GM19239 (cell line): ENCODE data around the gene AFAP1.

ENCODE experiments used
- DNase-seq: peaks from one replicate; pipeline ENCODE4 v3.0.0; 2011; ENCODE audit warnings: low spot score; ENCODE audit not compliant: insufficient read length
- FAIRE-seq: peaks from 2 replicates; lab custom pipeline; 2011; peaks lifted over from hg19 to GRCh38; lab: Jason Lieb, UNC

AFAP1 gene

DNA sequence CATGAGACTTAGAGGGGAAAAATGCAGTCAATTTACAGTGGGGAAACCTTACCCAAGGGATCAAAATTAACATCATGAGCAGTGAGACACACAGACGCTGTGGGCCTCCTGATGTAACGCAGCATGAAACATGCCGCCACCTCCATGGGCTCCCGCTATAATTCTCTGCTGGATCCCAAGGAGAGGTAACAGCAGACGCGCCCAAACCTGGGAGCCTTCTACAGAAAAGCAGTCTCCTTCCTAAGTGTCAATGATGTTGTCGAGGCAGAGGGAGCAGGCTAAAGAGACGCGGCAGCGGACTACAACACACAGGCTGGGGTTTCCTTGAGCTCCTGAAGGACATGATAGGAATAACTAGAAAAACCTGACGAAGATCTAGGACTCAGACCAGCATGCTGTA lies 142.3 kb downstream of the AFAP1 start:
- no peak for DNase-seq
- FAIRE-seq = no peak

GRCh38 chr4:7795983-7796382 lies 143.7 kb downstream of the AFAP1 start:
- DNase-seq (no peak), FAIRE-seq (no peak)

- FAIRE-seq (no peak), DNase-seq (no peak)
These were observed 146.5 kb downstream of the AFAP1 start for GRCh38 chr4:7793186-7793585.

- DNase-seq = no peak
- no peak for FAIRE-seq
These were observed 147.0 kb downstream of the AFAP1 start for GRCh38 chr4:7792616-7793015.

- FAIRE-seq (no peak), DNase-seq (no peak)
These were observed 148.7 kb downstream of the AFAP1 start for GRCh38 chr4:7790999-7791398.

- DNase-seq (no peak), FAIRE-seq (no peak)
These were observed 149.6 kb downstream of the AFAP1 start for GRCh38 chr4:7790023-7790422.

GRCh38 chr4:7788694-7789425 lies 150.8 kb downstream of the AFAP1 start:
- no peak for DNase-seq

GRCh38 chr4:7788193-7788592 lies 151.5 kb downstream of the AFAP1 start:
- no peak for FAIRE-seq
- no peak for DNase-seq

More at GRCh38 chr4:7788694-7789425, 150.8 kb downstream of the AFAP1 start:
- no peak for FAIRE-seq

DNA sequence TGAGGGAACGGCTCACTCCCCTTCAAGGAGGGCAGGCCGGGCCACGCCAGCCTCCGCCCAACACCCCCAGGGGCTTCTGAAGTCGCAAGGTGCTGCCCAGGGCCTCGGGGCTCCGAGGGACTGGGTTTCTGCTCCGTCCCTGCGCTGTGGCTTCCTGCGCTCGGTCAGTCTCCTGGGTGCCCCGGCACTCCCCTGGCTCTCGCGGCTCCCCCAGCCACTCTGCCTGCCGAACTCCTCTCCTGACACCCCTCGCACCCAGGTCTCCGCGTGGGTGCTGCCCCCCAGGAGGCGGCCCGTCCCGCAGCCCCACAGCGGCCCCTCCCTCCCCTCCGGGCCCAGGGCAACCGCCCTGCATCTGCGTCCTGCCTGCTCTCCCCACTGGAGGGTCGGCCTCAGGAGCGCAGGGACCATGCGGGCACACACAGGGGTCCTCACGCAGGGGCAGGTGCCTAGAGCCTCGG lies 151.9 kb downstream of the AFAP1 start:
- DNase-seq (no peak), FAIRE-seq (no peak)

GRCh38 chr4:7787067-7787466 lies 152.6 kb downstream of the AFAP1 start:
- DNase-seq (no peak), FAIRE-seq (no peak)

GRCh38 chr4:7786517-7786916 lies 153.1 kb downstream of the AFAP1 start:
- FAIRE-seq = no peak
- no peak for DNase-seq

GRCh38 chr4:7786040-7786439 lies 153.6 kb downstream of the AFAP1 start:
- DNase-seq = no peak
- no peak for FAIRE-seq

GRCh38 chr4:7785017-7785416 lies 154.6 kb downstream of the AFAP1 start:
- FAIRE-seq (no peak), DNase-seq (no peak)

GRCh38 chr4:7784131-7784870 lies 155.4 kb downstream of the AFAP1 start:
- DNase-seq = no peak
- FAIRE-seq = no peak

GRCh38 chr4:7783541-7783940 lies 156.1 kb downstream of the AFAP1 start:
- FAIRE-seq = no peak
- no peak for DNase-seq

- DNase-seq (no peak), FAIRE-seq (no peak)
These were observed 156.9 kb downstream of the AFAP1 start for GRCh38 chr4:7782783-7783182.

GRCh38 chr4:7781993-7782392 lies 157.7 kb downstream of the AFAP1 start:
- DNase-seq (no peak), FAIRE-seq (no peak)

GRCh38 chr4:7781366-7781765 lies 158.3 kb downstream of the AFAP1 start:
- FAIRE-seq = no peak
- no peak for DNase-seq

DNA sequence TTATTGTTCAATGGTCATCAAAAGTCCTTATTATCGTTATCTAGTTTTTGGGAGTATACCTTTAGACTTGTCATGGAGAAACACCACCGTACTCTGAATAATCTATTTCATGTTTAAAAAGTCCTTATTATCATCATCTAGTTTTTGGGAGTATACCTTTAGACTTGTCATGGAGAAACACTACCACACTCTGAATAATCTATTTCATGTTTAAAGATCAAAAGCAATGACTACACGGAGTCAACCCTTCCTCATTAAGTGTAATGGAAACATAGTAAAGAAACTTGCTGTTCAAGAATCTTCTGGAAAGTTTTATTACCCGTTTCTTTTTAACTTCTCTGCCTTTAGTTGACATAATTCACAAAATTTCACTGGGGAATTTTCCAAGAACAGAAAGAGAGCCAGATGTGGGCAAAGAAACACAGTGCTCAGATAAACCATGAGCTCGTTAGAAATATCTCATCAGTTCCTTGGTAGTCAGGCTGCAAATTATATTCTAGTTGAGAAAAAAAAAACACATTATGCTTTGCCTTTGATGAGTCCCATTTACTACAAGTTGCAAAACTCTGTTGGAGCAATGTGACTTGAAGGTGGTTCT lies 158.8 kb downstream of the AFAP1 start:
- FAIRE-seq (no peak), DNase-seq (no peak)

DNA sequence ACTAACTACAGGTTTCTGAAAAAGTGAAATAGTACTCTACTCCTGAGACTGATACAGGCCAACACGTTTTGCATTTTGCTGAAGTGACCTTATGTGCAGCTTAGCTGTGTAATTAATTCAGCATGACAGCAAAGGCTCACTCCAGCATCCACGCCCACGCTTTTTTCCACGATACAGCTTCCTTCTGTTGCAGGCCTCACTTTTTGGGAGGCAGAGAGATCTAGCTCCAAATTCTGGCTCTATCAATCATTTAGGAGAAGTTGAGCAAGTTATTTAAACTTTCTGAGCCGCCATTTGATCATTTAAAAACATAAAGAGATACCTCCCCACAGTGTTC lies 160.3 kb downstream of the AFAP1 start:
- DNase-seq (no peak), FAIRE-seq (no peak)
